ENCODE results near the gene BTBD9. TPM values are rescaled to one million over a fixed set of nuclear protein-coding genes. Genes with fewer than 3 reads are reported as not detected.

The BTBD9 gene
- polyA plus RNA-seq, 1 experiment: 5.4 TPM

- POLR2A ChIA-PET: interaction anchor here (0.5 kb wide), 1 partner anchor 382 kb away, joined by 5 read pairs; no protein-coding TSS in a partner anchor
- no peak for TF ChIP-seq CTCF (IDR thresholded peaks at IDR 0.05; ENCODE audit: insufficient read depth, low read depth, low read length)
- no peak overlapping the region for H3K4me3 ChIP-seq (ENCODE audit: low read depth, low read length)
- no peak for DNase-seq (ENCODE audit: low read depth)
- CTCF ChIA-PET: no interaction called here
- no peaks in the 10 kb centered on the region for H3K27me3 ChIP-seq (ENCODE audit: control insufficient read depth, insufficient read depth, low read length)
- H3K36me3 ChIP-seq (ENCODE audit: control insufficient read depth, insufficient read depth, low read length): no peaks in the 10 kb centered on the region; the same call in 1 of the 2 replicates
Observed at GRCh38 chr6:38375937-38376336, 263.8 kb downstream of the BTBD9 start.

GRCh38 chr6:38375341-38375740, 264.4 kb downstream of the BTBD9 start:
- CTCF ChIA-PET: no interaction called here
- no peak for TF ChIP-seq CTCF (IDR thresholded peaks at IDR 0.05; ENCODE audit: insufficient read depth, low read depth, low read length)
- POLR2A ChIA-PET: interaction anchor here (0.5 kb wide), 1 partner anchor 381 kb away, joined by 5 read pairs; no protein-coding TSS in a partner anchor

GRCh38 chr6:38371881-38372280, 267.8 kb downstream of the BTBD9 start:
- no peaks in the 10 kb centered on the region for H3K27me3 ChIP-seq (ENCODE audit: control insufficient read depth, insufficient read depth, low read length)
- H3K4me3 ChIP-seq (ENCODE audit: low read depth, low read length): no peak overlapping the region
- H3K36me3 ChIP-seq (ENCODE audit: control insufficient read depth, insufficient read depth, low read length): no peaks in the 10 kb centered on the region; the same call in 1 of the 2 replicates
- ChIA-PET CTCF (no interaction called here), POLR2A (no interaction called here)
- DNase-seq (ENCODE audit: low read depth): no peak
- TF ChIP-seq CTCF (IDR thresholded peaks at IDR 0.05; ENCODE audit: insufficient read depth, low read depth, low read length): no peak

More at GRCh38 chr6:38375341-38375740, 264.4 kb downstream of the BTBD9 start:
- H3K36me3 ChIP-seq (ENCODE audit: control insufficient read depth, insufficient read depth, low read length): no peaks in the 10 kb centered on the region; the same call in 1 of the 2 replicates
- no peak overlapping the region for H3K4me3 ChIP-seq (ENCODE audit: low read depth, low read length)
- DNase-seq (ENCODE audit: low read depth): no peak
- H3K27me3 ChIP-seq (ENCODE audit: control insufficient read depth, insufficient read depth, low read length): no peaks in the 10 kb centered on the region

- no peaks in the 10 kb centered on the region; the same call in 1 of the 2 replicates for H3K36me3 ChIP-seq (ENCODE audit: control insufficient read depth, insufficient read depth, low read length)
- H3K4me3 ChIP-seq (ENCODE audit: low read depth, low read length): no peak overlapping the region
- ChIA-PET CTCF (interaction anchor here (0.8 to 1.4 kb wide), 2 partner anchors 13 to 19 kb away, joined by 3 read pairs; no protein-coding TSS in a partner anchor), POLR2A (no interaction called here)
- no peaks in the 10 kb centered on the region for H3K27me3 ChIP-seq (ENCODE audit: control insufficient read depth, insufficient read depth, low read length)
- no peak for DNase-seq (ENCODE audit: low read depth)
- no peak for TF ChIP-seq CTCF (IDR thresholded peaks at IDR 0.05; ENCODE audit: insufficient read depth, low read depth, low read length)
Observed at GRCh38 chr6:38370653-38371601, 268.8 kb downstream of the BTBD9 start.

- ChIA-PET CTCF (interaction anchor here (0.6 to 1.3 kb wide), 2 partner anchors 21 to 1708 kb away, joined by 3 read pairs; no protein-coding TSS in a partner anchor), POLR2A (no interaction called here)
- Histone ChIP-seq H3K27me3 (ENCODE audit: control insufficient read depth, insufficient read depth, low read length) (no peaks in the 10 kb centered on the region), H3K36me3 (ENCODE audit: control insufficient read depth, insufficient read depth, low read length) (no peaks in the 10 kb centered on the region; the same call in 1 of the 2 replicates), H3K4me3 (ENCODE audit: low read depth, low read length) (no peak overlapping the region)
- TF ChIP-seq CTCF (IDR thresholded peaks at IDR 0.05; ENCODE audit: insufficient read depth, low read depth, low read length): no peak
- DNase-seq (ENCODE audit: low read depth): no peak
Observed at GRCh38 chr6:38367231-38367630, 272.5 kb downstream of the BTBD9 start.

All from BJ (cell line).